HepG2 (cell line): ENCODE measurements around the gene TRIM8. TPM values are rescaled to one million over a fixed set of nuclear protein-coding genes. Genes with fewer than 3 reads are reported as not detected.
A peak's percentile ranks its signal among the peaks of the same experiment; 100 is the strongest.

ENCODE experiments used
- ATAC-seq: fragments of 200-7000 bp; cut with Tn5 transposase; 3 replicates; pipeline ENCODE4 v1.9.1; 2020; ENCODE audit warnings: mild to moderate bottlenecking, moderate library complexity
- Bru-seq: library from RNA; stranded (reverse); fragments of 400-500 nt; gene quantifications from one replicate; lab custom pipeline; 2021; lab: Mats Ljungman, UMichigan
- BruChase-seq, 2 experiments: library from RNA; stranded (reverse); fragments of 400-500 nt; gene quantifications; one replicate each; lab custom pipeline; 2021; lab: Mats Ljungman, UMichigan
- BruUV-seq: library from RNA; stranded (reverse); fragments of 400-500 nt; replicated peaks from 2 replicates; lab custom pipeline; 2021; lab: Mats Ljungman, UMichigan
- CTCF ChIA-PET: fragments of 300-600 bp; formaldehyde crosslinking; extraction: SDS; loops from one replicate; lab custom pipeline; 2021; ENCODE audit warnings: low total read pairs, inconsistent platforms, low intra/inter-chr PET ratio; lab: Yijun Ruan, JAX
- POLR2A ChIA-PET: fragments of 350-600 bp; sonication (Branson Sonifier 250); formaldehyde crosslinking; loops from one replicate; lab custom pipeline; 2020; ENCODE audit warnings: antibody characterized with exemption, inconsistent platforms; lab: Yijun Ruan, JAX
- DNase-seq: peaks from one replicate; pipeline ENCODE4 v3.0.0-alpha.2; 2015; ENCODE audit warnings: low spot score
- FAIRE-seq: peaks from 3 replicates; lab custom pipeline; 2011; peaks lifted over from hg19 to GRCh38; lab: Jason Lieb, UNC
- H2AFZ ChIP-seq: one replicate; pipeline ENCODE4 v1.6.1; 2011; ENCODE audit warnings: low read length, inconsistent platforms
- H3K27ac ChIP-seq: fragments of 300-600 bp; 3 replicates; pipeline ENCODE4 v1.8.0; 2011; ENCODE audit warnings: mixed run types, mild to moderate bottlenecking, mixed read lengths, low read length, inconsistent platforms; ENCODE audit not compliant: insufficient read depth; ENCODE audit errors: extremely low read length
- H3K27me3 ChIP-seq, 2 experiments: fragments of 200-600 bp in 1 of 2; 2 replicates in 1 of 2; 3 replicates in 1 of 2; pipeline versions ENCODE4 v1.6.0 to v1.8.0; 2011; ENCODE audit warnings: low read length in 2 of 2, mild to moderate bottlenecking in 2 of 2, moderate library complexity in 2 of 2, inconsistent platforms in 1 of 2; ENCODE audit not compliant: insufficient read depth in 2 of 2, control insufficient read depth in 1 of 2
- H3K36me3 ChIP-seq, 2 experiments: fragments of 200-600 bp in 1 of 2; replicated peaks in 1 of 2; 2 replicates in 1 of 2; 3 replicates in 1 of 2; pipeline versions ENCODE4 v1.5.1 to v1.8.0; 2011; ENCODE audit warnings: low read length in 2 of 2, inconsistent platforms in 1 of 2; ENCODE audit not compliant: insufficient read depth in 2 of 2, control insufficient read depth in 1 of 2
- H3K4me1 ChIP-seq: 2 replicates; pipeline ENCODE4 v1.5.1; 2012; ENCODE audit warnings: low read length, inconsistent platforms; ENCODE audit not compliant: insufficient read depth
- H3K4me2 ChIP-seq: 2 replicates; pipeline ENCODE4 v1.6.0; 2011; ENCODE audit warnings: low read depth, low read length, inconsistent platforms
- H3K4me3 ChIP-seq, 3 experiments: fragments of 200-600 bp in 1 of 3; sonication (generic), shearing (Covaris generic) in 1 of 3; replicated peaks in 1 of 3; 2 replicates each; pipeline ENCODE4 v1.5.1; 2011 to 2016; ENCODE audit warnings: low read length in 3 of 3, inconsistent platforms in 2 of 3, low read depth in 2 of 3, mild to moderate bottlenecking in 2 of 3, control low read depth in 1 of 3, mixed read lengths in 1 of 3; ENCODE audit not compliant: insufficient read depth in 1 of 3
- H3K79me2 ChIP-seq: one replicate; pipeline ENCODE4 v1.6.1; 2011; ENCODE audit warnings: low read length, inconsistent platforms; ENCODE audit not compliant: insufficient read depth
- H3K9ac ChIP-seq: 2 replicates; pipeline ENCODE4 v1.6.0; 2011; ENCODE audit warnings: mild to moderate bottlenecking, low read depth, low read length, inconsistent platforms; ENCODE audit not compliant: insufficient read depth
- H3K9me3 ChIP-seq: 2 replicates; pipeline ENCODE4 v1.5.1; 2012; ENCODE audit warnings: mild to moderate bottlenecking, low read length
- H4K20me1 ChIP-seq: 2 replicates; pipeline ENCODE4 v1.6.0; 2011; ENCODE audit warnings: inconsistent platforms, mild to moderate bottlenecking, low read length, moderate library complexity; ENCODE audit not compliant: insufficient read depth
- ARID5B ChIP-seq: IDR thresholded peaks from 2 replicates; pipeline ENCODE4 v1.4.0; 2020; ENCODE audit warnings: mild to moderate bottlenecking, missing genetic modification reagents
- KAT7 ChIP-seq: IDR thresholded peaks from 2 replicates; pipeline ENCODE4 v1.6.1; 2018; ENCODE audit warnings: borderline replicate concordance, missing compliant biosample characterization
- MED1 ChIP-seq: sonication (generic); formaldehyde crosslinking; IDR thresholded peaks from 2 replicates; pipeline ENCODE4 v1.4.0; 2020; ENCODE audit warnings: missing genetic modification reagents
- TARDBP ChIP-seq: sonication (generic); formaldehyde crosslinking; IDR thresholded peaks from 2 replicates; pipeline ENCODE4 v1.8.0; 2022; ENCODE audit warnings: mild to moderate bottlenecking, missing genetic modification reagents
- ZIK1 ChIP-seq: sonication (generic); formaldehyde crosslinking; IDR thresholded peaks from 2 replicates; pipeline ENCODE4 v1.5.0; 2020; ENCODE audit warnings: mild to moderate bottlenecking, low read depth, missing genetic modification reagents, borderline replicate concordance
- ZNF777 ChIP-seq: sonication (generic); formaldehyde crosslinking; IDR thresholded peaks from 2 replicates; pipeline ENCODE4 v1.4.0; 2020; ENCODE audit warnings: missing genetic modification reagents
- WGBS: methylation state at CpG from one replicate; pipeline ENCODE4 v1.1.6; 2017; ENCODE audit warnings: low lambda C conversion rate; 5-methylcytosine and 5-hydroxymethylcytosine counted together
- in situ Hi-C: cut with HindIII; loops from 2 replicates; pipeline ENCODE4 v1.10.0; 2017; ENCODE audit warnings: low pct_unique_long_range_greater_than_20kb; ENCODE audit not compliant: extremely low pct_ligation_motif_present
- intact Hi-C: fragments of 100-400 bp; cut with micrococcal nuclease; formaldehyde crosslinking; loops from one replicate; pipeline ENCODE4 v1.10.0; 2022; ENCODE audit not compliant: unreplicated experiment
- long read RNA-seq, 2 experiments: library from RNA in 1 of 2; library from polyadenylated mRNA in 1 of 2; stranded (forward) in 1 of 2; unstranded in 1 of 2; transcript quantifications; one replicate each; pipeline ENCODE4 v2.0.0, GENCODE V29; 2019 to 2022
- polyA minus RNA-seq, 3 experiments: library from RNA; depleted of rRNA, polyadenylated mRNA; stranded (reverse); fragments of >200 nt; gene quantifications; 2 replicates each; pipeline ENCODE4 v1.2.3, GENCODE V29; 2011; ENCODE audit warnings: low replicate concordance in 1 of 3
- polyA plus RNA-seq, 8 experiments: library from polyadenylated mRNA; depleted of rRNA in 3 of 8; stranded (reverse) in 7 of 8; unstranded in 1 of 8; fragments of >200 nt; fragmentation: Illumina TruSeq in 4 of 8; extraction: Trizol in 4 of 8; gene quantifications; 2 replicates each; pipeline versions ENCODE4 v1.2.1 to v1.2.3, GENCODE V29; 2011 to 2016; ENCODE audit warnings: low read depth in 4 of 8, missing spikeins in 1 of 8, mixed read lengths in 1 of 8; ENCODE audit not compliant: insufficient read depth in 1 of 8
- total RNA-seq, 5 experiments: library from RNA; depleted of rRNA; stranded (reverse); fragments of >200 nt; fragmentation: Illumina TruSeq; extraction: Trizol; gene quantifications; 2 replicates each; pipeline ENCODE4 v1.2.3, GENCODE V29; 2016; ENCODE audit warnings: low read depth in 1 of 5

The TRIM8 gene, protein sequence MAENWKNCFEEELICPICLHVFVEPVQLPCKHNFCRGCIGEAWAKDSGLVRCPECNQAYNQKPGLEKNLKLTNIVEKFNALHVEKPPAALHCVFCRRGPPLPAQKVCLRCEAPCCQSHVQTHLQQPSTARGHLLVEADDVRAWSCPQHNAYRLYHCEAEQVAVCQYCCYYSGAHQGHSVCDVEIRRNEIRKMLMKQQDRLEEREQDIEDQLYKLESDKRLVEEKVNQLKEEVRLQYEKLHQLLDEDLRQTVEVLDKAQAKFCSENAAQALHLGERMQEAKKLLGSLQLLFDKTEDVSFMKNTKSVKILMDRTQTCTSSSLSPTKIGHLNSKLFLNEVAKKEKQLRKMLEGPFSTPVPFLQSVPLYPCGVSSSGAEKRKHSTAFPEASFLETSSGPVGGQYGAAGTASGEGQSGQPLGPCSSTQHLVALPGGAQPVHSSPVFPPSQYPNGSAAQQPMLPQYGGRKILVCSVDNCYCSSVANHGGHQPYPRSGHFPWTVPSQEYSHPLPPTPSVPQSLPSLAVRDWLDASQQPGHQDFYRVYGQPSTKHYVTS
- total RNA-seq (2016; rRNA removed; fragmentation: Illumina TruSeq; extraction: Trizol): 38.9 and 39.8 TPM in 2 replicates
- 13.4 and 13.6 TPM in 2 replicates for total RNA-seq (2016; cell fraction: cytosol; rRNA removed; fragmentation: Illumina TruSeq; extraction: Trizol; ENCODE audit: low read depth)
- total RNA-seq (2016; cell fraction: insoluble cytoplasmic fraction; rRNA removed; fragmentation: Illumina TruSeq; extraction: Trizol): 33.2 and 39.7 TPM in 2 replicates
- total RNA-seq (2016; cell fraction: membrane; rRNA removed; fragmentation: Illumina TruSeq; extraction: Trizol): 49.9 and 53.6 TPM in 2 replicates
- 21.9 and 30.8 TPM in 2 replicates for total RNA-seq (2016; cell fraction: nucleus; rRNA removed; fragmentation: Illumina TruSeq; extraction: Trizol)
- 66.5 and 84.1 TPM in 2 replicates for polyA plus RNA-seq (2011; rRNA removed)
- polyA plus RNA-seq (2011; cell fraction: cytosol; rRNA removed): 62.9 and 70.1 TPM in 2 replicates
- polyA plus RNA-seq (2011; cell fraction: nucleus; rRNA removed): 86.9 and 92.0 TPM in 2 replicates
- polyA plus RNA-seq (2012): 98.0 and 117 TPM in 2 replicates
- polyA plus RNA-seq (2016; cell fraction: cytosol; fragmentation: Illumina TruSeq; extraction: Trizol; ENCODE audit: low read depth): 18.4 and 21.2 TPM in 2 replicates
- polyA plus RNA-seq (2016; cell fraction: insoluble cytoplasmic fraction; fragmentation: Illumina TruSeq; extraction: Trizol; ENCODE audit: low read depth): 51.6 and 70.7 TPM in 2 replicates
- 57.9 and 63.0 TPM in 2 replicates for polyA plus RNA-seq (2016; cell fraction: membrane; fragmentation: Illumina TruSeq; extraction: Trizol; ENCODE audit: low read depth)
- polyA plus RNA-seq (2016; cell fraction: nucleus; fragmentation: Illumina TruSeq; extraction: Trizol; ENCODE audit: insufficient read depth, low read depth): 63.9 and 73.5 TPM in 2 replicates
- 23.8 and 82.1 TPM in 2 replicates for polyA minus RNA-seq (2011; rRNA and poly(A)+ RNA removed; ENCODE audit: low replicate concordance)
- 41.1 and 48.2 TPM in 2 replicates for polyA minus RNA-seq (2011; cell fraction: cytosol; rRNA and poly(A)+ RNA removed)
- 36.6 and 46.0 TPM in 2 replicates for polyA minus RNA-seq (2011; cell fraction: nucleus; rRNA and poly(A)+ RNA removed)
- percentile 90 among the genes with signal in this experiment for Bru-seq, nascent RNA
- BruChase-seq, experiment 1, labeled RNA remaining after a 6-hour chase: percentile 96 among the genes with signal in this experiment
- BruChase-seq, experiment 2, labeled RNA remaining after a 2-hour chase: percentile 93 among the genes with signal in this experiment
- long read RNA-seq, experiment 1, full-length matches to known transcripts: 5 of 10 reads
- long read RNA-seq, experiment 1, partial matches to known transcripts: 0 of 10 reads
- long read RNA-seq, experiment 1, other reads (novel, unspliced or antisense): 5 of 10 reads
- long read RNA-seq, experiment 2, transcript TRIM8-215 (5 exons, 2,386 nt): major isoform, 12 of 422 reads
- long read RNA-seq, experiment 2, transcript TRIM8-210 (4 exons, 3,050 nt): minor isoform, 10 of 422 reads
- long read RNA-seq, experiment 2, partial matches to known transcripts: 12 of 422 reads
- long read RNA-seq, experiment 2, other reads (novel, unspliced or antisense): 388 of 422 reads

DNA sequence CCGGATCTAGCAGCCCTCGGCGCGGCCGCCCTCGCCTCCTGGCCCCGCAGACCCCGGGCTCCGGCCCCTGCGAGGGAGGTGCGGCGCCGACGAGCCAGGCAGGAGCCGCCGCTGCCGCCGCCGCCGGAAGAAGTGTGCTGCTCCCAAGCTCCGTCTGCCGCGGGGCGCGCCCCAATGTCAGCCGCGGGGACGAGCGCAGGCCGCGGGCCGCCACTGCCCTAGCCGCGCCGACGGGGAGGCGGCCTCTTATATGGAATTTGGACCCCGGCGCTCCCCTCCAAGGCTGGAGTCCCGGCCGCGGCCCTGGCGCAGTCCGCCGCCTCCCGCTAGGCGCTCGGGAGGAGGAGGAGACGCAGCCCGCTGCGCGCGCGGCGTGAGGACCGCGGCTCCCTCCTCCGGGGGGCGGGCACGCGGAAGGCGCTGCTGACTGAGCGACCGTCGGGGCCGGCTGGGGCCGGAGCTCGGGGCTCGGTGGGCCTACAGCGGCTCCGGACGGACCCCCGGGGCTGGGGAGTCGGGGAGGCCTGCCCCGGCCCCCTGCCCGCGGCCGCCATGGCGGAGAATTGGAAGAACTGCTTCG, at the start of gene TRIM8:
Gene TRIM8, plus strand, starts transcription at position 414 of the 580 bp plus-strand sequence. Its CDS starts 139 bp downstream, at position 553.
- DNase-seq: peak; percentile 55
- ATAC-seq: peak; percentile 36
- no CpG with 5 or more reads among the region's 80 CpGs for WGBS
- Histone ChIP-seq H2AFZ (no peak within 1 kb of the TSS), H3K4me1 (peaks cover 37% of the 10 kb centered on the region), H3K9me3 (no peaks in the 10 kb centered on the region), H3K36me3 (peaks cover 10 to 22% of the 10 kb centered on the region in 2 experiments; a peak in 4 of 5 replicates), H3K27me3 (no peaks in the 10 kb centered on the region; a peak in 1 of 5 replicates), H3K4me2 (peak within 1 kb of the TSS; percentile 90), H3K79me2 (peaks cover 49% of the 10 kb centered on the region), H3K4me3 (peak within 1 kb of the TSS; percentile 69 to 85 (median 82)), H4K20me1 (peaks cover 36% of the 10 kb centered on the region), H3K27ac (peak within 1 kb of the TSS; percentile 95), H3K9ac (peak within 1 kb of the TSS; percentile 90)
- FAIRE-seq: no peak
- CTCF ChIA-PET: interaction anchor here (1.6 to 2.1 kb wide), 3 partner anchors 44 to 140 kb away, joined by 5 to 7 read pairs (median 5); partner anchors contain the start of gene SUFU
- POLR2A ChIA-PET: interaction anchor here (1.2 to 4.1 kb wide), 11 partner anchors 15 to 491 kb away, joined by 3 to 86 read pairs (median 16); partner anchors contain the start of genes ACTR1A, ARL3 and SFXN2
- intact Hi-C loops (no loop called here), in situ Hi-C loops (no loop called here)
- no TSS peak for BruUV-seq
- TF ChIP-seq MED1 (CRISPR knock-in tag): no peak
- TF ChIP-seq ZIK1 (CRISPR knock-in tag): 0 out of 2 replicates have a peak, but pooled peaks have one; percentile 8
- peak; percentile 77 for TF ChIP-seq ZNF777 (CRISPR knock-in tag)
- TF ChIP-seq KAT7 (CRISPR knock-in tag): no peak
- TF ChIP-seq ARID5B (CRISPR knock-in tag): no peak
- TF ChIP-seq TARDBP (CRISPR knock-in tag): no peak
